ENCODE data around the gene URGCP. TPM values are rescaled to one million over a fixed set of nuclear protein-coding genes. Genes with fewer than 3 reads are reported as not detected.

The URGCP gene, protein sequence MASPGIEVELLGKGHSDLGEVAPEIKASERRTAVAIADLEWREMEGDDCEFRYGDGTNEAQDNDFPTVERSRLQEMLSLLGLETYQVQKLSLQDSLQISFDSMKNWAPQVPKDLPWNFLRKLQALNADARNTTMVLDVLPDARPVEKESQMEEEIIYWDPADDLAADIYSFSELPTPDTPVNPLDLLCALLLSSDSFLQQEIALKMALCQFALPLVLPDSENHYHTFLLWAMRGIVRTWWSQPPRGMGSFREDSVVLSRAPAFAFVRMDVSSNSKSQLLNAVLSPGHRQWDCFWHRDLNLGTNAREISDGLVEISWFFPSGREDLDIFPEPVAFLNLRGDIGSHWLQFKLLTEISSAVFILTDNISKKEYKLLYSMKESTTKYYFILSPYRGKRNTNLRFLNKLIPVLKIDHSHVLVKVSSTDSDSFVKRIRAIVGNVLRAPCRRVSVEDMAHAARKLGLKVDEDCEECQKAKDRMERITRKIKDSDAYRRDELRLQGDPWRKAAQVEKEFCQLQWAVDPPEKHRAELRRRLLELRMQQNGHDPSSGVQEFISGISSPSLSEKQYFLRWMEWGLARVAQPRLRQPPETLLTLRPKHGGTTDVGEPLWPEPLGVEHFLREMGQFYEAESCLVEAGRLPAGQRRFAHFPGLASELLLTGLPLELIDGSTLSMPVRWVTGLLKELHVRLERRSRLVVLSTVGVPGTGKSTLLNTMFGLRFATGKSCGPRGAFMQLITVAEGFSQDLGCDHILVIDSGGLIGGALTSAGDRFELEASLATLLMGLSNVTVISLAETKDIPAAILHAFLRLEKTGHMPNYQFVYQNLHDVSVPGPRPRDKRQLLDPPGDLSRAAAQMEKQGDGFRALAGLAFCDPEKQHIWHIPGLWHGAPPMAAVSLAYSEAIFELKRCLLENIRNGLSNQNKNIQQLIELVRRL
- polyA plus RNA-seq: 47.8 TPM
- long read RNA-seq, donor 1, full-length matches to known transcripts: 9 of 9 reads
- long read RNA-seq, donor 1, partial matches to known transcripts: 0 of 9 reads
- long read RNA-seq, donor 1, other reads (novel, unspliced or antisense): 0 of 9 reads
- long read RNA-seq, donor 2, full-length matches to known transcripts: 15 of 15 reads
- long read RNA-seq, donor 2, partial matches to known transcripts: 0 of 15 reads
- long read RNA-seq, donor 2, other reads (novel, unspliced or antisense): 0 of 15 reads
- long read RNA-seq, donor 3, full-length matches to known transcripts: 11 of 11 reads
- long read RNA-seq, donor 3, partial matches to known transcripts: 0 of 11 reads
- long read RNA-seq, donor 3, other reads (novel, unspliced or antisense): 0 of 11 reads
- long read RNA-seq, donor 4, full-length matches to known transcripts: 2 of 2 reads
- long read RNA-seq, donor 4, partial matches to known transcripts: 0 of 2 reads
- long read RNA-seq, donor 4, other reads (novel, unspliced or antisense): 0 of 2 reads
- long read RNA-seq, donor 5, full-length matches to known transcripts: 3 of 3 reads
- long read RNA-seq, donor 5, partial matches to known transcripts: 0 of 3 reads
- long read RNA-seq, donor 5, other reads (novel, unspliced or antisense): 0 of 3 reads
- long read RNA-seq, donor 6, full-length matches to known transcripts: 23 of 23 reads
- long read RNA-seq, donor 6, partial matches to known transcripts: 0 of 23 reads
- long read RNA-seq, donor 6, other reads (novel, unspliced or antisense): 0 of 23 reads
- long read RNA-seq, donor 7, full-length matches to known transcripts: 7 of 7 reads
- long read RNA-seq, donor 7, partial matches to known transcripts: 0 of 7 reads
- long read RNA-seq, donor 7, other reads (novel, unspliced or antisense): 0 of 7 reads
- long read RNA-seq, donor 8, full-length matches to known transcripts: 17 of 17 reads
- long read RNA-seq, donor 8, partial matches to known transcripts: 0 of 17 reads
- long read RNA-seq, donor 8, other reads (novel, unspliced or antisense): 0 of 17 reads
- long read RNA-seq, donor 9, full-length matches to known transcripts: 7 of 7 reads
- long read RNA-seq, donor 9, partial matches to known transcripts: 0 of 7 reads
- long read RNA-seq, donor 9, other reads (novel, unspliced or antisense): 0 of 7 reads
- long read RNA-seq, donor 10, full-length matches to known transcripts: 12 of 12 reads
- long read RNA-seq, donor 10, partial matches to known transcripts: 0 of 12 reads
- long read RNA-seq, donor 10, other reads (novel, unspliced or antisense): 0 of 12 reads
- long read RNA-seq, donor 11, full-length matches to known transcripts: 6 of 6 reads
- long read RNA-seq, donor 11, partial matches to known transcripts: 0 of 6 reads
- long read RNA-seq, donor 11, other reads (novel, unspliced or antisense): 0 of 6 reads

DNA sequence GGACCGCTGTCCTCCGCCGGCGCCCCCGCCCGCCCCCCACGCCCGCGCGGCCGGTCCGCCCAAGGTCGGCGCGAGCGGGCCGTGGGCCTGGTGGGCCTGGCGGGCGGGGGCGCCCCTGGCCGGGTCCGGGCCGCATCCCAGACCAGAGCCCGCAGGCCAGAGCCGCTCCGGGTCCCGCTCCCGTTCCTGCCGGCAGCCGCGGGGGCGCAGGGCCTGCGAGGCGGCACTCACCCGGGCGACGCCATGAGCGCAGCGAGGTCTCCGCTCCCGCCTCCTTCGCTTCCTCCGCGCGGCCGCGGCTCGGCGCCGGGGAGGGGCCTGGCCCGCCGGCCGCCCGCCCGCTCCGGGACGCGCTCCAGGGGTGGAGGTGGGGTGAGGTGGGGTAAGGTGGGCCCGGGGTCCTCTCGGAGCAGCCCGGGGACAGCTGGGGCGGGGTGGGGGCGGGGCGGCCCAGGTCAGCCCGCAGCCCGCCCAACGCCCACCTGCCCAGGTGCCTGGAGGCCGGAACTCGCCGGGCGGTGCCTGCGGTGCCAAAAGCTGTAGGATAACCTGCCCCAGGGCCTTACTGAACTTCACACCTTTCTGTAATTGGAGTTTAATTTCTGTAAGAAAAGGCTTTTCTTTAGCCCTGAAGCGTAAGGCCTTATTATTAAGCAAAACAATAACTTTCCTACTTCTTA is at the start of gene URGCP:
TSS of gene URGCP (minus strand) at position 266 of the 680 bp plus-strand sequence. CDS start at position 245, 21 bp downstream.
- H3K4me1 ChIP-seq (ENCODE audit: control insufficient read depth, insufficient read depth, low read length): peaks cover 11% of the 10 kb centered on the region
- peak within 1 kb of the TSS; percentile 56 for H3K4me3 ChIP-seq (ENCODE audit: low read length)
- no peaks in the 10 kb centered on the region for H3K9me3 ChIP-seq (ENCODE audit: control insufficient read depth, low read depth, low read length)
- H3K27ac ChIP-seq (ENCODE audit: low read length): peak within 1 kb of the TSS; percentile 95
- DNase-seq: peak; percentile 35 to 72
- no peaks in the 10 kb centered on the region for H3K27me3 ChIP-seq (ENCODE audit: control insufficient read depth, insufficient read depth, low read length)
- peaks cover 9% of the 10 kb centered on the region for H3K36me3 ChIP-seq (ENCODE audit: control insufficient read depth, insufficient read depth, low read length)
- no CpG with 5 or more reads among the region's 73 CpGs for WGBS (ENCODE audit: insufficient coverage, low lambda C conversion rate)

DNA sequence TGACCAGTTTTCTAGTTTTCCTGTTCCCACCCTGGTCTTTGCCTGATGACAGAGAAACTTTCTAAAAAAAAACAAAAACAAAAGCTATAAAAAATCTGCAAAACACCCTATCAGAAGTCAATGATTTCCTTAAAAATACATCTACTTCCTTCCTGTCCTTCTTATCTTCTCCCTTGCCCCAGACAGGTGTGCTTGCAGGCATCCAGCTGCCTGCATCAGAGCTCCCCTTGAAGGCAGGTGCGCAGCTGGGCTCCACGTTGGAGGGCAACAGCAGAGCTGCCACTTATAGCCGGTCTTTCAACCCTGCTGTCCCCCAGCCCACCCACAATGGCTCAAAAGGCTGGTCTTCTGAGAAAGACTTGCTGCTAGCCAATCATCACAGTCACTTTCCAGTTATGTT is 49.6 kb upstream of the URGCP start:
- H3K9me3 ChIP-seq (ENCODE audit: control insufficient read depth, low read depth, low read length): no peaks in the 10 kb centered on the region
- WGBS (ENCODE audit: insufficient coverage, low lambda C conversion rate): no CpG with 5 or more reads among the region's 3 CpGs
- H3K27ac ChIP-seq (ENCODE audit: low read length): no peak overlapping the region
- H3K4me1 ChIP-seq (ENCODE audit: control insufficient read depth, insufficient read depth, low read length): no peaks in the 10 kb centered on the region
- no peak overlapping the region for H3K4me3 ChIP-seq (ENCODE audit: low read length)
- no peak for DNase-seq
- peaks cover 36% of the 10 kb centered on the region for H3K36me3 ChIP-seq (ENCODE audit: control insufficient read depth, insufficient read depth, low read length)
- no peaks in the 10 kb centered on the region for H3K27me3 ChIP-seq (ENCODE audit: control insufficient read depth, insufficient read depth, low read length)

GRCh38 chr7:43954524-43955228 is 48.3 kb upstream of the URGCP start:
- H3K27ac ChIP-seq (ENCODE audit: low read length): no peak overlapping the region
- no peak overlapping the region for H3K4me3 ChIP-seq (ENCODE audit: low read length)
- no peaks in the 10 kb centered on the region for H3K4me1 ChIP-seq (ENCODE audit: control insufficient read depth, insufficient read depth, low read length)
- WGBS (ENCODE audit: insufficient coverage, low lambda C conversion rate): no CpG with 5 or more reads among the region's 3 CpGs
- H3K9me3 ChIP-seq (ENCODE audit: control insufficient read depth, low read depth, low read length): no peaks in the 10 kb centered on the region
- no peaks in the 10 kb centered on the region for H3K27me3 ChIP-seq (ENCODE audit: control insufficient read depth, insufficient read depth, low read length)
- peak; percentile 29 to 49 for DNase-seq
- peaks cover 43% of the 10 kb centered on the region for H3K36me3 ChIP-seq (ENCODE audit: control insufficient read depth, insufficient read depth, low read length)

- no peak overlapping the region for H3K27ac ChIP-seq (ENCODE audit: low read length)
- H3K9me3 ChIP-seq (ENCODE audit: control insufficient read depth, low read depth, low read length): no peaks in the 10 kb centered on the region
- H3K4me3 ChIP-seq (ENCODE audit: low read length): no peak overlapping the region
- no peaks in the 10 kb centered on the region for H3K27me3 ChIP-seq (ENCODE audit: control insufficient read depth, insufficient read depth, low read length)
- no peaks in the 10 kb centered on the region for H3K4me1 ChIP-seq (ENCODE audit: control insufficient read depth, insufficient read depth, low read length)
- no peak for DNase-seq
- peaks cover 56% of the 10 kb centered on the region for H3K36me3 ChIP-seq (ENCODE audit: control insufficient read depth, insufficient read depth, low read length)
- WGBS (ENCODE audit: insufficient coverage, low lambda C conversion rate): no CpG with 5 or more reads among the region's 5 CpGs
Measured at GRCh38 chr7:43953071-43953470, 46.7 kb upstream of the URGCP start.

DNA sequence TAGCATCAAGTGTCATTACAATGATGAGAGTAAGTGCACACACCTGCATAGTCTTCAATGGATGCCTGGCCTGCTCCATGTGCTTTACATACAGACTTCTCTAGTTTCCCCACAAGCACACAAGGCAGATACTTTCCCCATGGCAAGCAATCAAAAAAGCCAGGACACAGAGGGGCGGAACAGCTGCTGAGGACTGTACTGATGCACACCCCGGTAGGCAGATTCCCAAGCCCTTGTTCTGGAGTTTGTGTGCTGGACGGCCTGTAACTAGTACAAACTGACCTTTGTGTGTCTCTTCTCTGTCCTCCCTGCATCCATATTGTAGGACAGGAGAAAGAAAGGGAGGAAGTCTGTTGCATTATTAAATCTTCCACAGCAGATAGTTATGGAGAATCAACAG is 45.6 kb upstream of the URGCP start:
- Histone ChIP-seq H3K27me3 (ENCODE audit: control insufficient read depth, insufficient read depth, low read length) (no peaks in the 10 kb centered on the region), H3K9me3 (ENCODE audit: control insufficient read depth, low read depth, low read length) (no peaks in the 10 kb centered on the region), H3K27ac (ENCODE audit: low read length) (no peak overlapping the region), H3K36me3 (ENCODE audit: control insufficient read depth, insufficient read depth, low read length) (peaks cover 56% of the 10 kb centered on the region), H3K4me3 (ENCODE audit: low read length) (no peak overlapping the region), H3K4me1 (ENCODE audit: control insufficient read depth, insufficient read depth, low read length) (no peaks in the 10 kb centered on the region)
- no peak for DNase-seq
- no CpG with 5 or more reads among the region's 3 CpGs for WGBS (ENCODE audit: insufficient coverage, low lambda C conversion rate)

DNA sequence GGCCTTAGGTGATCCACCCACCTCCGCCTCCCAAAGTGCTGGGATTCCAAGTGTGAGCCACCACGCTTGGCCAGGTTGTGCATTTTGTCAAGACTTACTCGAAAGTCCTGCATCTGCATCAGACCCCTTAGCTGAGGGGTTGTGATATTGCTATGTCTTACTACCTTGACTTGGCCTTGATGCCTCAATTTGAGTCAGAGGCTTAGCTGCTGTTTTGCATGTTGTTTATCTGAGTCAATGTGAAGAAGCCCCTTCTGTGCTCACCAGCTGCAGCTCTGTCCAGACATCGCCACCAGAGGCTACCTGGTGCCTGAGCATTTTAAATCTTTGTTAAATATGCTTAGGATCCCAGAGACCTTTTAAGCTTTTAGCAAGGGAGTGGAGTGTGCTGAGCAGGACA is 37.9 kb upstream of the URGCP start:
- DNase-seq: no peak
- Histone ChIP-seq H3K27me3 (ENCODE audit: control insufficient read depth, insufficient read depth, low read length) (no peaks in the 10 kb centered on the region), H3K4me3 (ENCODE audit: low read length) (no peak overlapping the region), H3K36me3 (ENCODE audit: control insufficient read depth, insufficient read depth, low read length) (peaks cover 20% of the 10 kb centered on the region), H3K4me1 (ENCODE audit: control insufficient read depth, insufficient read depth, low read length) (peaks cover 12% of the 10 kb centered on the region), H3K9me3 (ENCODE audit: control insufficient read depth, low read depth, low read length) (no peaks in the 10 kb centered on the region), H3K27ac (ENCODE audit: low read length) (no peak overlapping the region)
- WGBS (ENCODE audit: insufficient coverage, low lambda C conversion rate): no CpG with 5 or more reads among the region's 4 CpGs

GRCh38 chr7:43943417-43944187 is 37.2 kb upstream of the URGCP start:
- Histone ChIP-seq H3K4me1 (ENCODE audit: control insufficient read depth, insufficient read depth, low read length) (peaks cover 12% of the 10 kb centered on the region), H3K27ac (ENCODE audit: low read length) (no peak overlapping the region), H3K36me3 (ENCODE audit: control insufficient read depth, insufficient read depth, low read length) (peaks cover 16% of the 10 kb centered on the region), H3K27me3 (ENCODE audit: control insufficient read depth, insufficient read depth, low read length) (no peaks in the 10 kb centered on the region), H3K4me3 (ENCODE audit: low read length) (no peak overlapping the region), H3K9me3 (ENCODE audit: control insufficient read depth, low read depth, low read length) (no peaks in the 10 kb centered on the region)
- DNase-seq: peak; percentile 25 to 51
- WGBS (ENCODE audit: insufficient coverage, low lambda C conversion rate): no CpG with 5 or more reads among the region's 13 CpGs

Data from large intestine (tissue), 12 donors.